Hepatocyte (in vitro differentiated cells): ENCODE measurements around the gene ZNF283.

Experiments
- EZH2 ChIP-seq: fragments of 200-600 bp; sonication (generic); IDR thresholded peaks from 2 replicates; pipeline ENCODE4 v1.6.1; 2016; ENCODE audit warnings: antibody characterized with exemption, mild to moderate bottlenecking, borderline replicate concordance
- TF ChIP-seq, protein P1 (sequence below): fragments of 200-600 bp; sonication (generic); IDR thresholded peaks from 2 replicates; pipeline ENCODE4 v1.5.1; 2016; ENCODE audit warnings: antibody characterized with exemption, mild to moderate bottlenecking; ENCODE audit not compliant: poor library complexity

- TF ChIP-seq EZH2 = no peak
- TF ChIP-seq, protein P1, sequence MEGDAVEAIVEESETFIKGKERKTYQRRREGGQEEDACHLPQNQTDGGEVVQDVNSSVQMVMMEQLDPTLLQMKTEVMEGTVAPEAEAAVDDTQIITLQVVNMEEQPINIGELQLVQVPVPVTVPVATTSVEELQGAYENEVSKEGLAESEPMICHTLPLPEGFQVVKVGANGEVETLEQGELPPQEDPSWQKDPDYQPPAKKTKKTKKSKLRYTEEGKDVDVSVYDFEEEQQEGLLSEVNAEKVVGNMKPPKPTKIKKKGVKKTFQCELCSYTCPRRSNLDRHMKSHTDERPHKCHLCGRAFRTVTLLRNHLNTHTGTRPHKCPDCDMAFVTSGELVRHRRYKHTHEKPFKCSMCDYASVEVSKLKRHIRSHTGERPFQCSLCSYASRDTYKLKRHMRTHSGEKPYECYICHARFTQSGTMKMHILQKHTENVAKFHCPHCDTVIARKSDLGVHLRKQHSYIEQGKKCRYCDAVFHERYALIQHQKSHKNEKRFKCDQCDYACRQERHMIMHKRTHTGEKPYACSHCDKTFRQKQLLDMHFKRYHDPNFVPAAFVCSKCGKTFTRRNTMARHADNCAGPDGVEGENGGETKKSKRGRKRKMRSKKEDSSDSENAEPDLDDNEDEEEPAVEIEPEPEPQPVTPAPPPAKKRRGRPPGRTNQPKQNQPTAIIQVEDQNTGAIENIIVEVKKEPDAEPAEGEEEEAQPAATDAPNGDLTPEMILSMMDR = no peak
These were observed at the start of gene ZNF283 for GRCh38 chr19:43826787-43827754.
